GM19238 (cell line): Measurements from ENCODE around the gene NRXN2.
"Not testable (repeated sequence)": the region's sequence is repeated elsewhere in the genome, so short reads cannot be mapped to it uniquely, and the experiment has no call there.

Experiments
- DNase-seq: peaks from one replicate; pipeline ENCODE4 v3.0.0; 2011; ENCODE audit warnings: low spot score; ENCODE audit not compliant: insufficient read length

NRXN2 gene

DNA sequence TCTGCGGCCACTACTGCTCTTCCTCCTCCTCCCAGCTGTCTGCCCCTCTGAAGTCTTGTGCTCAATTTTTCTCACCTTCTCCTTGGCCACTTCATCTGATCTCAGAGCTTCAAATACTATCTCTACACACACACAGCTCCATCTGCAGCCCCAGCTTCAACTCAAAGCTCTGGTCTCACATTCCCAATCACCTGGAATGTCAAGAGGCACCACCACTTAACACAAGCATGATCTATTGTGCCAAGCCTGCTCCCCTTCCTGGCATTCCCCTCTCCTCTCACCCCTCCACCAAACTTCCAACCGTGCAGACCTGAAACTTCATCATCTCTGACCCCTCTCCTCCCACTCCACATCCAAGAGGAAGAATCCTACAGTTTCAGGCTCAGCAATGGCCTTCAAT is 17.5 kb downstream of the NRXN2 start:
- no peak for DNase-seq

DNA sequence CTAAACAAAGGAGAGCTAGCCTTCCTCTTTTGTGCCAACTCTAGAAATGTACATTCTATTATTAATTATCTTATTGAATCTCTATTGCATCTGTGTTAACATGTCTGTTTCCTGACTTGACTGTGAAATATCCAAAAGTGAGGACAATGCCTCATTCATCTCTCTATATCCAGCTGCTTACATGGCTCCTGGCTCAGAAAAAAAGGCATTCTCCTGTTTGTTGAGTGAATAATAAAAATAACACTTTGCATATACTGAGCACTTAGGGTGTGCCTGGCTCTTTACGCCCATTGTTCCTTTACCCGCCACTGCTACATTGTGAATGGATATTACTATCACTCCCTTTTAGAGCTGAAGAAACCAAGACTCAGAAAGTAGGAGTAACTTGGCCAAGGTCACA is 19.9 kb downstream of the NRXN2 start:
- DNase-seq = no peak

- not testable (repeated sequence) for DNase-seq
These were observed 21.0 kb downstream of the NRXN2 start for GRCh38 chr11:64701956-64702355.

DNA sequence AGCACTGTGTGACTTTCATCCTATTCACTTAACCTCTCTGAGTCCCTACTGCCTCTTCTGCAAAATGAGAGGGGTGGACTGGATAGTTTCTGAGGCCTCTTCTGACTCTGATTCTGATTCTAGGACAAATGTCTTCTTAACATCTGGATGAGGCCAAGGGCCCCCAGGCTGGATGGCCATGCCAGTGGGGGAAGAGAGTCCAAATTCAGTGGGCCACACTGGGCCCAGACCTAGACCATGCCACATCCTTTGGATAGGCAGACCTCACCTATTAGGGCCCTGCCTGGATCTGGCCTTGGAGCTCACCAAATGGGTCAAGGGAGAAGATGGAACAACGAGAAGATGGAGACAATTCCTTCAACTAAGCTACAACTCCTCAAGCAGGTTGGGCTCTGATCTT is 24.6 kb downstream of the NRXN2 start:
- DNase-seq = no peak

DNA sequence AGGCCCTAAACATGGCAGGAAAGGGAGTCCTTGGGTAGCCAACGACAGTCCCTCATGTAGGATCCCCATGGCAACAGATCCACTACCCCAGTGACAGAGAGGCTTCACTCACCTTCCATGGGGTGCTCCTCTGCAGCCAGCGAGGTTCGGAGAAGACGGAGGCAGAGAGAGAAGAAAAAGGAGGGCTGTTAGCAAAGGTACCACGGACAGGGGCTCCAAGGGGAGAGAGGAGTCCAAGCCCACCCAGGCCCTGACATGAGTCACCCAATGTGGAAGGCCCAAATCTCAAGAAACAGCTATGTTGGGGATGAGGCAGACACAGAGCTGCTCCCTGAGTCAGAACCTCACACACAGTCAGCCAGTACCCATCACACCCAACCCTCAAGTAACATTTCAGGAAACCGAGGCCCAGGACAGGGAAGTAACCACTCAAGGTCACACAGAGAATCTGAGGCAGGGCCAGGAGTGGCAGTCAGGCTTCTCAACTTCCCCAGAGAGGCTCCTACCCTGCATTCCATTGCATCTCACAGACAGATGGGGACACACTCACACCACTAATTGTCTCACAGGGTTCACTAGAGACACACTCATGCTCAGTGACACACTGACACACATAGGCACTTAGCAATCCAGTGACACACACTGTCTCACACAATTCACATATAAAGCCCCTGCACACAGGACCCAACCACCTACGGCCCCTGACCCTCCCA is 25.2 kb downstream of the NRXN2 start:
- no peak for DNase-seq

GRCh38 chr11:64696045-64696444 is 27.0 kb downstream of the NRXN2 start:
- no peak for DNase-seq

GRCh38 chr11:64695548-64695947 is 27.4 kb downstream of the NRXN2 start:
- no peak for DNase-seq

- peak; percentile 61 for DNase-seq
These were observed 28.1 kb downstream of the NRXN2 start for GRCh38 chr11:64694821-64695365.

- DNase-seq = no peak
These were observed 28.8 kb downstream of the NRXN2 start for GRCh38 chr11:64694026-64694755.

DNA sequence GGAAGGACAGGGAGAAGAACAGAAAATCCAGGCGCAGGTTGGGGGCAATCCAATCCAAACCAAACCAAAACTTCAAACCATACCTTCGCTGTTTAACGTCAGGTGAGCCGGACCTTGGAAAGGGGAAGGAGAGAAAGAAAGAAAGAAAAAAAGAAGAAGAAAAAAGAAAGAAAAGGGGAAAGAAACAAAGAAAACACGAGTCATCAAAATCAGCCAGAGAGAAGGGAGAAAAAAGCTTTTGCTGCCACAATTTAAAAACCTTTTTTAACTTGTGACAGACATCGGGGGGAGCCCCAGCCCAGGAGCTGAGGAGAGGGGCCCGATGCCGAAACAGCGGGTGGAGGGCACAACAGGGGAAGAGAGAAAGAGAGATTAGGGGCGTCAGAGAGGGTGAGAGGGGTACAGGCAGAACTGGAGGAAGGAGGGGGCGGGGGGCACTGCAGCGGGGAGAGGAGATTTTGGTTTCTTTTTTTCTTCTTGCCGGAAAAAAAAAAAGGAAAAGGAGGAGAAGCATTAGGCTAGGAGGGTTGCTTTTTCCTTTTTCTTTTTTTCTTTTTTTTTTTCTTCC is 30.1 kb downstream of the NRXN2 start:
- no peak for DNase-seq

DNA sequence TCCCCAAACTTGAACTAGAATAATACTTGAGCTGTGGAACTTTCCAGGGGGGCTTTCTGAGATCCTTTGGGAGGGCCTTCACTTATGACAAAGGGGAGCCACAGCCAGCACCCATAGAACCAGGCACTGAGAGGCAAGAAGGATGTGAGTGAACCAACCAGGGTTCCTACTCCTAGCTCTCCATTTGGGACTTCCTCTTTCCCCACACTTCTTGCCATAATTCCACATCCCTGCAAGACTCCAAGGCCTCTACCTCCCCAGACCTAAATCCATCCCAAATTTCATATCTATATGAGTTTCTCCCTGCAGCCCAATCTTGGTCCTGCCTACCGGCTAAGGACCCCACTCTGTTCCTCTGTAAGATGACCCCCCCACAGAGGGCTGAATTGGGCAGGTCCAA is 31.5 kb downstream of the NRXN2 start:
- DNase-seq = no peak

- DNase-seq = no peak
These were observed 32.8 kb downstream of the NRXN2 start for GRCh38 chr11:64690235-64690634.

GRCh38 chr11:64688534-64688982 is 34.4 kb downstream of the NRXN2 start:
- peak; percentile 87 for DNase-seq

GRCh38 chr11:64687643-64688533 is 35.1 kb downstream of the NRXN2 start:
- DNase-seq = no peak

DNA sequence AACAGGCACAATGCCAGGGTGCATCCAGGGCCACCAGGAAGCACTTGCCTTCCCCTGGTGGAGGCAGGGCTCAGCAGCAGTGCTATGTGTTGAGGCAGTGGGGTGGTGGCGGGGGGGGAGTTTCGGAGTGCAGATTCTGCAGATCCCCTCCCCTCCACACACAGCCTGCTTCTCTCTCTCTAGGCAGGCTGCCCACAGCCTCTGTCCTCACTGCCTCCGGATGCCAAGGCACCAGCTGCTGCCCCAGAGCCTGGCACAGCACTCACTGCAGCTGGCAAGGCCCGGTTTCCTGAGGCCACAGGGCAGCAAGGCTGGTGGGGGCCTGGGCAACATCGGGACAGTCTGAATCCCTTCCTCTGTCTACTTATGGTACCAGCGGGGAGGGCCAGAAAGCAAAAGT is 35.8 kb downstream of the NRXN2 start:
- no peak for DNase-seq

DNA sequence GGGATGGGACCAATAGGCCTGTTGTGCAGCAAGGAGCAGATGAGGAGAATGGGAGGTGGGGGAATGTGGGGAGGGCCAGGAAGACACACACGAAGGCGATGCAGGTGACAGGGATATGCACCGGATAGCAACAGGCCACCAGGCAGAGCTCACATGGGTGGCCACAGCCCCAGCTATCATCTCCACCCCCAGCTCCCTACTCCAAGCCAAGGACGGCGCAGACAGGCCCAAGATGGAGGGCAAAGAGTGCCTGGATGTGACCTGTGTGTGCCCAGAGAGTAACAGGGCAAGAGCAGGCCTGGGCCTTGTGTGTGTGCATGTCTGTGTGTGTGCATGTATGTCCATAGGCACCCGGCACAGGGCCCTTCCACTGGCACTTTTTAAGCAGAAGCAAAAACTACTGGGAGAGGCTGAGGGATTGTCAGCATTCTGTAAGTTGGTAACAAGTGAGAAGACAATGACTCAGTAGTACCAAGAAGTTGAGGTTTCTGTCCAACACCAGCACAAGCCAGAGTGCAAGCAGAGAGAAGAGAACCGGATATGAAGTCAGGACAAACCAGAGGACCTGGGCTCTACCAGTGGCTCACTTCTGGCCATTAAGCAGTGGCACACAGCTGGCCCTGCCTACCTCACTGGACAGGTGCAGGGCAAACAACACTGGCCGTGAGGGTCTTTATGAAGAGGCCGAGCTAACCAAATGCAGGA is 36.4 kb downstream of the NRXN2 start:
- no peak for DNase-seq

- DNase-seq = no peak
These were observed 37.5 kb downstream of the NRXN2 start for GRCh38 chr11:64685536-64685935.

GRCh38 chr11:64684357-64684756 is 38.6 kb downstream of the NRXN2 start:
- DNase-seq = no peak

GRCh38 chr11:64681171-64681570 is 41.8 kb downstream of the NRXN2 start:
- DNase-seq = no peak

GRCh38 chr11:64679846-64680245 is 43.2 kb downstream of the NRXN2 start:
- DNase-seq = no peak
